Measurements from ENCODE around the gene TP53RK.

Gene TP53RK

DNA sequence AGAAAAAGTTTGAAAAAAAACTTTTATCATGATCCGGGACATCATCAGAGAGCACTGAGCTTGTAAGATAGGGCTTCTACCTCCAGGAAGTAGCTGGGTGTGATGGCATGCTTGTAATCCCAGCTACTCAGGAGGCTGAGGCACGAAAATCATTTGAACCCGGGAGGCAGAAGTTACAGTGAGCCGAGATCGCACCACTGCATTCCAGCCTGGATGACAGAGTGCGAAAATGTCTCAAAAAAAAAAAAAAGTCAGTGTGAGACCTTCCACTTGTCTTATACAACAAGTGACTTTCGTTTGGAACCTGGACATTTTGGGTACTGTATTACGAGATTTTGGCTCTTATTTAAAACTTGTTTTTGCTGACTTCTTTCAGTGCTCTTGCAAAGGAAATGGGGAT lies 32.1 kb downstream of the TP53RK start:
- DNase-seq = no peak

DNA sequence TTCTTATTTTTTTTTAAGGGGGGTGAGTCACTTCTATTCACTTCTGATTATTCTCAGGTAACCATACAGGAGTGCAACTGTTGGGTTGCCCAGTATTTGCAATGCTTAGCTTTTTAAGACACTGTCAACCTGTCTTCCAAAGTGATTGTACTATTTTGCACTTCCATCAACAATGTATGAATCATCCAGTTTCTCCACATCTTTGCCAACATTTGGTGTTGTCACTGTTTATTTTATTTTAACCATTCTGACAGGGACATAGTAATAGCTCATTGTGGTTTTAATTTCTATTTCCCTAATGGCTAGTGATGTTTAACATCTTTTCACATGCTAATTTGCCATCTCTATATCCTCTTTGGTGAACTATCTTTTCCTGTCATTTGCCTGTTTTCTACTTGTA lies 36.5 kb downstream of the TP53RK start:
- DNase-seq = no peak

DNA sequence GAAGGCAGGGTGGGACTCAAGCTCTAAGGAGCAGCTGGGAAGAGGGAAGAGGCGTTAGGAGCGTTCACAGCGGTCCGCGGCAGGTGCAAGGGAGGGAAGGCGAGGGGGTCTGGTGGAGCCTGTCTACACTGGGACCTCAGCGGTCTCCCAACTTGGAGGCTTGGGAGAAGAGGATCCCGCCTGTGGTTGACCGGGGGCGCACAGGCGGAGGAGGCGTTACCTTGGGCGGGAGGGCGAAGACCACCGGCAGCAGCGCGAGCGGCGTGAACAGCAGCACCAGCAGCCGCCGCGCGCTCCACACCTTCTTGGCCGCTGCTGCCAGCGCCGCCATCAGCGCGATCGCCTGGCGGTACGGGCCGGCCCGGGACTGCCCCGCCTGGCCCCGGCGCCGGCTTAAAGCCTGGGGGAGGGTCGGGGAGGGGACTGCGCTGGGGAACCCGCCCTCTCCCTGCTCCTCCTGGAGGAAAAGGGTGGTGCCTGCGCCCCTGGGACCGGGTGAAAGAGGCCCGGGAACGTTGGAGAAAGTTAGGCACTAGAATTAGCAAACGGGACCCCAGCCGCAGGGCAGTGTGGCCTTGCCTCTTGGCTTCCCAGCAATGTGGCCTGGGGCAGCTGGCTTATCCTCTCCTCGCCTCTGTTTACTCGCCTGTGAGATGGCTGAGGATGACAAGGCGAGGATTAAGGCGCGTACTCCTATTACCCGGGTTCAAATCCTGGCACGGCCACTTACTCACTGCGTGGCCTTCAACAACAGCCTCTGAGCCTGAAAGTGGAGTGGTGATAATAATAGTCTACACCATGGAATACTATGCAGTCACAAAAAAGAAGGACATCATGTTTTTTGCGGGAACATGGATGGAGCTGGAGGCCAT lies 37.9 kb downstream of the TP53RK start, which contains the start of gene SLC13A3:
TSS of gene SLC13A3 (minus strand) at position 369 of the 872 bp plus-strand sequence. CDS start at position 331, 38 bp downstream.
- no peak for DNase-seq

DNA sequence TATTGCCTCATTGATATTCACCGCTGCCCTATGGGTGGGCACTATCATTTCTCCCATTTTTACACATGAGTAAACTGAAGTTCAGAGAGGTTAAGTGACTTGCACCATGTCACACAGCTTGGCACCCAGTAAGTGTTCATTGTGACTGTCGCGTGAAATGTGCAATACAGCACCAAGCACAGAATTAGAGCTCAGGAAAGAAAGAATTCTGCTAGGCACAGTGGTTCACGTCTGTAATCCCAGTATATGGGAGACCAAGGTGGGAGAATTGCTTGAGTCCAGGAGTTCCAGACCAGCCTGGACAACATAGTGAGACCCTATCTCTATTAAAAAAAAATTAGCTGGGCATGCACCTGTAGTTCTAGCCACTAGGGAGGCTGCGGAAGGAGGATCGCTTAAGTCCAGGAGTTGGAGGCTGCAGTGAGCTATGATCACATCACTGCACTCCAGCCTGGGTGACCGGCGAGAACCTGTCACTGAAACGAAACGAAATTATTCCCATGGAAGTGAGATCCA lies 38.6 kb downstream of the TP53RK start:
- no peak for DNase-seq

DNA sequence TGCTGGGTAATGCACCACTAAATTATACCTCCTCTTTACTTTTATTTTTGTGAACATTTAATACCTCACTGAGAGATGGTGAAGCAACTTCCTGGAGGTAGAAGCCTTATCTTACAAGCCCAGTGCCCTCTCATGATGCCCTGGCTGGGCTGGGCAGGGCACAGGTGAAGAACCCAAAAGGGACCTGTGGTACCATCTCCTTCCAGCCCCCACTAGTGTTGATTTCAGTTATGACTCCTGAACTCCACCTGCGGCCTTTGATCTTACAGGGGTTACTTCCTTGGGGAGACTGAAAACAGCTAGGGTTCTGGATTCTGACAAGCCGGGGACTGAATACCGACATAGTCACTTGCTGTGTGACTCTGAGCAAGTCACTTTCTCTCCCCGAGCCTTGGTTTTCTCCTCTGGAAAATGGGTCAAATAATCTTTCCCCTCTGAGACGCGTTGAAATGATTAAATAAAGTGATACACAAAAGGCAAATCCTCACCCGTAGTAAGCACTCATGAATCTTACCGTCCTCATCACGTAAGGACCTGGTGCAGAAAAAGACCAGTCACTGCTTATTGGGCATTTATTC lies 39.2 kb downstream of the TP53RK start:
- no peak for DNase-seq

DNA sequence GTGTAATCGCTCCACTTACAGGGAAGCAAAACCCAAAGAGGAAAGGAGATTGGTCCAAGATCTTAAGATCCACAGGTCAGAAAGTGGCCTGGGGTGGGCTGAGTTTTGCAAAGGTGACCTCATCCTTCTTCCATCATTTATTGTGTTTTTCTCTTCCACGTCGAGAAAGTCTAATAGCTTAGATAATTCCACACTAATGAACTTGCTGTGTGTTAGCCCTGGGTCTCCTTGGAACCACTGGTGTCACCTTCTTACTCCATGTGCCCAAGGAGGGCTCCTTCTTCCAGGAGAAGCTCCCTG lies 39.6 kb downstream of the TP53RK start:
- DNase-seq = no peak

DNA sequence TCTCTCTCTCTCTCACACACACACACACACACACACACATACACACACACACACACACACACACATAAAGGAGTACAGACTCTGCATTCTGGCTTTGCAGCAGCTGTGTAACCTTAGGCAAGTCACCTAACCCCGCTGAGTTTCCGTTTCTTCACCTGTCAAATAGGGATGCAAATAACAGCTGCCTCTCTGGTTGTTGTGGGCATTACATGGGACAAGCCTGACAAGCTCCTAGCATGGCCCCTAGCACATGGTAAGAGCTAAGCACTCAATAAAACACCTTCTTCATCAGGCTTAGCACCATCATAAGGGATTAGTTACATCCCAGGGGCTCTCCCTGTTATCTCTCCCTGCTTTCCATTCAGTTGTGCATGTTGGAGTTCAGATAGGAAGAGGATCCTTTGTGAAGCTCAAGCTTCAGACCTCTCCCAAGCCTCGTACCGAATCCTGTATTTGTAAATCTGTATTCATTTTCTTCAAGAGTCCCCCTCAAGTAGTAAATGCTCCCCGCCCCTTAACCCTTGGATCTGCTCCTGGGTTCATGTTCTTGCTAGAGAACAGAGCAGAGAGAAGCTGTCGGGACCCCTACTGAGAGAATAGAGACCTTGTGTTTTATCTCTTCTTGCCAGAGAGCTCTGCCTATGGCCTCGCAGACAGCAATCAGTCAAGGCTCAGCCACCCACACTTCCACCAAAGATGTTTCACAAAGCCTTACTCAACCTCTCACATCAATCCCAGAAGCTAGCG lies 40.2 kb downstream of the TP53RK start:
- DNase-seq = no peak

DNA sequence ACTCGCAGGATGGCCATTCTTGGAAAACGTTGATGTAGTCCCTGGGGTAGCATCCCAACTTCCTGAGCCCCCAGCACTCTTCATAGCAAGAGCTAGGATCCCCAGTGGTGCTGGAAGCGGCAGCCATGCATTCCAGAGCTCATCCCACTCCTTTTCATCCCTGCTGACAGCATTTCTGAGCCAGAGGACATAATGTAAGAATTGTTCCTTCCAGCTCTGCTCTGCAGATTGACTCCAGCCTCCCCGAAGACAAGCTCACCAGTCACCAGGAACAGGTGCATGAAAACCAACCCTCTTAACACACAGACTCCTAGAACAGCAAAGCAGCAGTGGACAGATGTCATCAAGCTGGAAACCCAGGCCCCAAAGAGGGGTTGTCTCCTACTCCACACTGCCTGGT lies 41.8 kb downstream of the TP53RK start:
- DNase-seq = no peak

DNA sequence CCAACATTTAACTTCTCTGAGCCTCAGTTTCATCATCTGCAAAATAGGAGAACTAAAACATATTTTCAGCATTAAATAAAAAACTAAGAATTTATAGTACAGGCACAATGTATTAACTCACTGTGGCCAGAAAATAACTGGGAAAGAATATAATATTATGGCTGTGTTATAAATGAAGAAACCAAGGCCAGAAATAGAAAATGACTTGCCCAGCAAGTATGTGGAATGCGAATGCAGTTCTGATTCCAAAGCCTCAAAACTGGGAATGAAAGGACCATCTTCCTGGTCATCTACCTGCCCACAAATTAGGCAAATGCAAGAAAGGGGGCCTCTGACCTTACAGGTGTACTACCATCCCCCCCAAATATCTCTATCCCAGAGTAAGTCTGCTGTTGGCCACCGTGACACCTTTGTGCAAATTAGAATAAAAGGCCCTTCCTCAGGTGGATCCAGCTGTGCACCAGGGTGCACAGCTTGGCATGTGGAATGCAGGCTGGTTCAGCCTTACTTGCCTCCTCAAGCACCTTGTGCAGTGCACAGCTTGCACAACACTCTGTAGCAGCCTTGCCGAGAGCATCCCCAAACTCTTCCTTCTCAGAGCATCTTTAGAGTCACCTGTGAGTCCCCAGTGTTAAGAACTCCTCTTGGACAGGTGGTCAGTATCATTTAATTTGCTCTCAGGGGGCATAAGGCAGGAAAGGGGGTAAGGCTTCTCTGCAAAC lies 42.4 kb downstream of the TP53RK start:
- DNase-seq = no peak

DNA sequence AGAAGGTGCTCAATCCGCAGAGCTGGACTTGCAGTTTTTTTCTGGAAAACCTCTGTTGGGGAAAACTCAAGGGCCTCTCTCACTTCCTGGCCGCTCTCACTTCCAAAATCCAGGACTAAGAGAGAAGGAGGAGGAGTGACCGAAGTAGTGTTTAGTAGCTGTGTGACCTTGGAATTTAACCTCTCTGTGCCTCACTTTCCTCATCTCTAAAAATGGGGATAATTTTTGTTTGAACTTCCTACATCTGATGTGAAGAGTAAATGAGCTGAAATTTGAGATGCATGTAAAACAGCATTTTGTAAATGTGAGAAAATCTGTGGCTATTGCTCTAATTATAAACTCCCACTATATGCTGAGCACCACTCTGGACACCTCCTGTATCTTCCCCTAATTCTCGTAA lies 43.1 kb downstream of the TP53RK start:
- no peak for DNase-seq

DNA sequence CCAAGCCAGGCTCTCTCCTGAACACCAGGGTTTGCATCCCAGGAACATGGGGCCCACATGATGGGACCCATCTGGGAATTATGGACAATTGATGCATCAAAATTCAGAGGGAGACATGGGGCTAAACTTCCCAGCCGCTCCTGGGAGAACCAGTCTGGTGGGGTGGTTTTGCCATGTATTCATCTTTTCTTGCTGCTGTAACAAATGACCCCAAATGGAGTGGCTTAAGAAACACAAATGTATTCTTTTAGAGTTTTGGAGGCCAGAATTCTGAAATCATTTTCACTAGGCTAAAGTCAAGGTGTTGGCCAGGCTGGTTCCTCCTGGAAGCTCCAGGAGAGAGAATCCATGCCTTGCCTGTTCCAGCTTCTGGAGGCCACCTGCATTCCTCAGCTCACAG lies 44.5 kb downstream of the TP53RK start:
- DNase-seq = no peak

DNA sequence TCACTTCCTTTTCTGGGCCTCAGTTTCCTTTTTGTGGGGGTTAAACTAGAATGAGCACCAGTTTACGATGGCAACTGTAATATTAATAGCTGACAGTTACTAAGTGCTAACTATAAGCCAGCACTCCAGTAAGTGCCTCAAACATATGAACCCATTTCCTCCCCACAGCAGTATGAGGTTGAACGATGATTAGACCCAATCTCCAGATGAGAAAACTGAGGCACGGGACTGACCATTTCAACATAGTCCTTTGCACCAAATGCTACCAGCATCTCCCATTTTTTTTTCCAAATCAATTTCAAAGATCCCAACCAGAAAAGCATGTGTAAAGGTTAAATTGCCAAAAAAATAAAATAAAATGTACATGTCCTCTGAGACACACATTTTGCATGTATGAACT lies 45.1 kb downstream of the TP53RK start:
- no peak for DNase-seq

DNA sequence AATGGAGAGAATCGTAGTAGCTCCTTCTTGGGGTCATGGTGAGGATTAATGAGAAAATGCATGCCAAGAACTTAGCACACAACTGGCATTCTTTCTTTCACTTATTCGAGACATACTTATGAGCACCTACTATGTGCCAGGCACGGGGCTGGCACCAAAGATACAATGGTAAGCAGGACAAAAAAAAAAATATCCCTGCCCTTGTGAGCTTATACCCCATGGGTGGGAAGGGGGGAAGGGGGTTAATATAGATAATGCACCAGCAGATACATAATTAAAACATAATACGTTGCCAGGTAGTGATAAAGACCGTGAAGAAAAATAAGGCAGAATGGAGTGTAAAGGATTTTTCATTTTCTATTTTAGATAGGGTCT lies 46.3 kb downstream of the TP53RK start:
- DNase-seq = no peak

DNA sequence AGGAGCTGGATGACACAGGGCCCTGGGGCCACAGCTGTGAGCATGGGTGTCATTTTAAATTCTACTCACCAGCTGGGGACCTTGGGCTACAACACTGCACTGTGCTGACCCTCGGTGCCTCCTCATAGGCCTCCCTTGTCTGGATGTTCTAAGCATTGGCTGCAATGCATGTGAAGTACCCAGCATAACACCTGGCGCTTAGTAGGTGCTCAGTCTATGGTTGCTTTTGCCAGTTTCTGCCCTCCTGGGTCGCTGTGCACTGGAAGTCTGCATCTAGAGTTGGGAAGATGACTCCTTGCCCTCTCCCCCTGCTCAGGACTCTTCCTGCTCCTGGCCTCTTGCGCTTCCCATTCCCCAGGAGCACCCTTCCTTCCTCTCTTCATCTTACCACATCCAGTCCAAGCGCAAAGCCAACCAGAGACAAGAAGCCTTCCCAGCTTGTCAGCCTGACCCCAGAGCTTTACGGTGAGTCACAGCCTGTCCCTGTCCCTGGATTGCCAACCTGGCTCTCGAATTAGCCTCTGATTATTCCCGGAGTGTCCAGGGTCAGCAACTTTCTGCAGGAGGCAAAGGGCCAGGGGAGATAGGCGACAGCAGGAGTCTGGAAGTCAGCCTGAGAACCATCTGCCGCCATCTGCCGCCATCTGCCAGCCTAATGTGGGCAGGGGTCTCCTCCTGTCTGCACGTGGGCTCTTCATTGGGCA lies 46.8 kb downstream of the TP53RK start:
- DNase-seq = no peak

DNA sequence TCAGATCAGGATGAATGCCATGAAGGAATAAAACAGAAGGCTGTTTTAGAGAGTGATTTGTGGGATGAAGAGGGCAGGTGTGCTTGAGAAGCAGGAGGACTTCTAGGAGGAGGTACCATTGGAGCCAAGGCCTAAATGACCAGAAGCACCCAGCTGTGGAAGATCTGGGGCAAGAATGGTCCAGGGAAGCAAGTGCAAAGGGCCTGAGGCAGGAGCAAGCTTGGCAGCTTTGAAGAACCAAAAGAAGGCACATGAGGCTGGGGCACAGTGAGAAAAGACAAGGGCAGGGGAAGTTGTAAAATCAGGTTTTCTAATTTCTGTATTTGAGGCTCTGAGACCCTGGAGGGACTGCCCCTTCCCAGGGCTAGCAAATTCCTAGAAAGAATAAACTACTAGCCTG lies 47.8 kb downstream of the TP53RK start:
- DNase-seq = no peak

DNA sequence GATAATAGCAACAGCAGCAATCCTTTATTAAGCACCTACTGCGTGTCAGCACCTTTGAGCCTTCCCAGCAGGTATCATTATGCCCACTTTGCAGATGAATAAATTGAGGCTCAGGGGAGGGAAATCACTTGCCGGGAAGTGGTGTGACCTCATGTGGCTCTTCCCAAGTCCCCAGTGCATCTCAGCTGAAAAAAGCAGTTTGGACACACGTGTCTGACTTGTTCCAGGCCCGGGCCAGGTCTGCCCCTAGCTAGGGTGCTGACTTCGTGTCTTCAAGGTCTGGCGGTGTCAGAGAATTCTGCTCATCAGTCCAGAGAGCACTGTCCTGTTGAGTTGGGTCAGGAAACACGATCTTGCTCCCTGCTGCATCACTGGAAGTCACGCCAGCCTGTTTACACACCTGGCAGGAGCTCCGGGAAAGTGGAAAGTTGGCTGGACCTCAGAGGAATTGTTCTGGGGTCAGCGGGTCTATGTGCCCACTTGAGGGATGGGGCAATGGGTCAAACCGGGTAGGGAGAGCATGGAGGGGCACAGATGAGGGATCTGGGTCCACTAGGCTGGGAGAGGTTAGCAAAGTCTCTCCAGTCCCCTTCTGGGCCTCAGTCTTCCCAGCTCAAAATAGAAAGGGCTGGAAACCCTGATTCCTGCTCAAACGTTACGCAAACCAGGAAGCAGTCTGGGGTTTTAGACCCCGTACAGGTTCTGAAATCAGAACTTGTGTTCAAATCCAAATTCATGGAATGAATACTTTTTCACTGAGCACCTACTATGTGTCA lies 48.5 kb downstream of the TP53RK start:
- DNase-seq = no peak

DNA sequence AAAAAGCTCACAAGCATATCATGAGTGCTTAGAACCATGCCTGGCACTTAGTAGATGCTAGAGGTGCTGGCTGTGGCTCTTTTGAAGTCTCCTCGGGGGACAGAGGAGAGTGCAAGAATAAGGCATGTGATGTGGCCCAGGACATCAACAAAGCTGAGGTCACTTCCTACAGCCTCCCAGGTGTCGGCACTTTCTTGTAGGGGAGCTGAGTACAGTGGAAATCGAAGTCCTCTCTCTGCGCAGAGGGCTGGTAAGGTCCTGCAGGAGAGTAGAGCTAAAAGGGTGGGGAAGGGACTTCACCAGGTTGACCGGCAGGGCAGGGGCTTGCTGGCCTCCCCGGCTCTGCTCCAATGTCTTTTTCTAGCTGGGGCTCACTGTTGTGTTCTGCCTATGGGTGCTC lies 49.2 kb downstream of the TP53RK start:
- DNase-seq = no peak

DNA sequence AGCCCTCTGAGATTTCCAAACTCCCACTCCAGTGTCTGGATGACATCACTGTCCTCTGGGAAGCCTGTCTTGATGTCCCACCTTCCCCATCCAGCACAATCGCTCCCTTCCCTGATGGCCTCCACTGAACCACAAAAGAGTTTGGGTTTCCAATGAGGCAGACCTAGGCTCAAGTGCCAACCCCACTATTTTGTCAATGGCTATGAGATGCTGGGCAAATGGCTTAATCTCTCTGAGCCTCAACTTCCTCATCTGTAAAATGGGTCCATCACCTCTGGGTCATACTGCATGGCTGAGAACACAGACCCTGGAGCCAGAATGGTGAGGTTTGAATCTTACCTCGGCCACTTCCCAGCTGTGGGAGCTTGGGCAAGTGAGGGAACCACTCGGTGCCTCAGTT lies 49.7 kb downstream of the TP53RK start:
- DNase-seq = no peak

DNA sequence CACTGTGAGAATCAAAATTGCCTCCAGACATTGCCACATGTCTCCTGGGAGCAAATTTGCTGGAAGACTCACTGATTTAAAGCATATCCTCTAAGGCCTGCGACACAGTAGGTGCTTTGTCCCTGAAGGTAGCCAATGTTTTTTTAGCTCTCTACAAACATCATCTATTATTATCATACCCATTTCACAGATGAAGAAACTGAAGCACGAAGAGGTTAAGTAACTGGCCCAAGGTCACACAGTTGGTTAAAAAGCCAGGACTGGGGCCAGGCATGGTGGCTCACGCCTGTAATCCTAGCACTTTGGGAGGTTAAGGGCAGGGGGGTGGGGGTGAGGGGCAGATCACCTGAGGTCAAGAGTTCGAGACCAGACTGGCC lies 50.4 kb downstream of the TP53RK start:
- no peak for DNase-seq

DNA sequence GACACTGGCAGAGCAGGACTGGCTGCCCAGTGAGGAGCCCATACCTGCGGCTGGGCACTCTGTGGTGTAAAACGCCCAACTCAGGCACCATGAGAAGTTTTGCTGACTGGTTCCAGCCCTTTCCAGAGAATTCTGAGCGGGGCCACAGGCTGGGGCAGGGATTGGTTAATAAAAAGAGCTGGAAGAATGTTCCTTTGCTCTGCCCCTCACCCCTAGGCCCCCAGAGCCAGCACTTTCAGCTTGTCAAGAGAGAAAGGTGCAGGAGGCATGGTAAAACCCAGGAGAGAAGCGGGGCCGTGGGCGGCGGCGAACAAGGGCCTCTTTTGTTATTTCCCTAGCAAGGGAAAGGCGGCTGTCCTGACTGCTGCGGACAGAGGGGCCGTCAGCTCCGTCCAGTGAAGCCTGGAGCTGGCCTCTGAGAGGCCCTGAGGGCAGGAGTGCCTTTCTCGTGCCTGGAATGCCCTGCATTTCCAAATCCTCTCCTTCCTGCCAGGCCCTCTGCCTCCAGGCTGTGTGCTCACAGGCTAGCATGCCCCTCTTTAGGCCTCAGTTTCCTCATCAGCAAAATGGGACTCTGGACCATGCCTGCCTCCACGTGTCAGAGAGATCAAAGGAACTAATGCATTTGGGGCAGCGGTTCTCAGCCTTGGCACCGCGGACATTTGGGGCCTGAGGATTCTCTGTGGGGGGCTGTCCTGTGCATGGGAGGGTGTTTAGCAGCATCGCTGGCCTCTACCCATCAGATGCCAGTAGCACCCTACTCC lies 50.9 kb downstream of the TP53RK start:
- no peak for DNase-seq

Data from activated CD4-positive, alpha-beta T cell treated with anti-CD3 and anti-CD28 coated beads, Interleukin-2, amount 50 U/mL, for 4 hours (primary cell).